AG08395 (cell line): ENCODE data around the gene SSH3.

Source experiments
- DNase-seq: peaks from one replicate; pipeline ENCODE4 v3.0.0; 2012; ENCODE audit warnings: mixed read lengths, low spot score

Gene SSH3

GRCh38 chr11:67293090-67293489 is 10.2 kb upstream of the SSH3 start:
- DNase-seq = no peak

- no peak for DNase-seq
Observed at GRCh38 chr11:67295846-67296245, 7.5 kb upstream of the SSH3 start.

- DNase-seq = no peak
Observed at GRCh38 chr11:67298786-67299185, 4.5 kb upstream of the SSH3 start.

- no peak for DNase-seq
Observed at GRCh38 chr11:67299471-67300191, 3.7 kb upstream of the SSH3 start.

GRCh38 chr11:67300256-67300755 is 3.0 kb upstream of the SSH3 start:
- no peak for DNase-seq

GRCh38 chr11:67300756-67301312 is 2.5 kb upstream of the SSH3 start:
- DNase-seq = no peak

GRCh38 chr11:67301313-67301921 is 1.9 kb upstream of the SSH3 start:
- DNase-seq = no peak

GRCh38 chr11:67301951-67302516 is 1.3 kb upstream of the SSH3 start:
- peak; percentile 46 for DNase-seq

GRCh38 chr11:67302571-67303131 is 679 bp upstream of the SSH3 start:
- no peak for DNase-seq

GRCh38 chr11:67303835-67304411 is 593 bp downstream of the SSH3 start:
- DNase-seq = peak; percentile 12

- no peak for DNase-seq
Observed at GRCh38 chr11:67304511-67305113, 1.3 kb downstream of the SSH3 start.

GRCh38 chr11:67306769-67307544 is 3.6 kb downstream of the SSH3 start:
- DNase-seq = no peak

- DNase-seq = no peak
Observed at GRCh38 chr11:67307545-67308001, 4.2 kb downstream of the SSH3 start.

- DNase-seq = no peak
Observed at GRCh38 chr11:67308031-67308866, 4.9 kb downstream of the SSH3 start.

GRCh38 chr11:67309166-67309565 is 5.8 kb downstream of the SSH3 start:
- no peak for DNase-seq

GRCh38 chr11:67309661-67310061 is 6.3 kb downstream of the SSH3 start:
- no peak for DNase-seq

- no peak for DNase-seq
Observed at GRCh38 chr11:67310246-67311050, 7.1 kb downstream of the SSH3 start.

- no peak for DNase-seq
Observed at GRCh38 chr11:67311051-67311555, 7.8 kb downstream of the SSH3 start.

- DNase-seq = no peak
Observed at GRCh38 chr11:67311556-67312082, 8.3 kb downstream of the SSH3 start.
